OCI-LY3 (cell line): ENCODE results near the gene LSMEM2.

Source experiments
- EZH2phosphoT487 ChIP-seq: fragments of 200-600 bp; shearing (Covaris generic); IDR thresholded peaks from 2 replicates; pipeline ENCODE4 v1.6.1; 2018; ENCODE audit warnings: antibody characterized with exemption, mixed run types, low read depth
- TF ChIP-seq, protein P1 (sequence below): fragments of 200-600, 300-600 bp; sonication (generic); IDR thresholded peaks from 2 replicates; pipeline ENCODE4 v1.5.1; 2014; ENCODE audit warnings: antibody characterized with exemption, low read length, low read depth

DNA sequence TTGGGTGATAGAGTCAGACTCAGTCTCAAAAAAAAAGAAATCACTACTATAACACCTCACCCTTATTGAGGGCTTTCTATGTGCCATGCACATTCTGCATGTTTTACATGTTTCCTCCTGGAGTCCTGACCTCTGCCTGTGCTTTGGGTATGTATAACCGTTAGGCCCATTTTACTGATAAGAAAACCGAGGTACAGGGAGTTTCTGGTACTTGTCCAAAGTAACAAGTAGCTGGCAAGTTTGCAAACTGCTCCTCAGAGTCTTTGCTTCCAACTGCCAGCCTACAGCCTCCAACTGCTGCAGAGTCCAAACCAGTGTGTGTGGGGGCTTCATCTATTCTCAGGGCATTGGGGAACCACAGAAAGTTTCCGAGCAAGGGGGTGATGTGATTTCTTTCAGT is 46.6 kb upstream of the LSMEM2 start:
- TF ChIP-seq, protein P1, sequence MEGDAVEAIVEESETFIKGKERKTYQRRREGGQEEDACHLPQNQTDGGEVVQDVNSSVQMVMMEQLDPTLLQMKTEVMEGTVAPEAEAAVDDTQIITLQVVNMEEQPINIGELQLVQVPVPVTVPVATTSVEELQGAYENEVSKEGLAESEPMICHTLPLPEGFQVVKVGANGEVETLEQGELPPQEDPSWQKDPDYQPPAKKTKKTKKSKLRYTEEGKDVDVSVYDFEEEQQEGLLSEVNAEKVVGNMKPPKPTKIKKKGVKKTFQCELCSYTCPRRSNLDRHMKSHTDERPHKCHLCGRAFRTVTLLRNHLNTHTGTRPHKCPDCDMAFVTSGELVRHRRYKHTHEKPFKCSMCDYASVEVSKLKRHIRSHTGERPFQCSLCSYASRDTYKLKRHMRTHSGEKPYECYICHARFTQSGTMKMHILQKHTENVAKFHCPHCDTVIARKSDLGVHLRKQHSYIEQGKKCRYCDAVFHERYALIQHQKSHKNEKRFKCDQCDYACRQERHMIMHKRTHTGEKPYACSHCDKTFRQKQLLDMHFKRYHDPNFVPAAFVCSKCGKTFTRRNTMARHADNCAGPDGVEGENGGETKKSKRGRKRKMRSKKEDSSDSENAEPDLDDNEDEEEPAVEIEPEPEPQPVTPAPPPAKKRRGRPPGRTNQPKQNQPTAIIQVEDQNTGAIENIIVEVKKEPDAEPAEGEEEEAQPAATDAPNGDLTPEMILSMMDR: no peak
- no peak for TF ChIP-seq EZH2phosphoT487
